ENCODE data around the gene C12orf43. TPM values are rescaled to one million over a fixed set of nuclear protein-coding genes. Genes with fewer than 3 reads are reported as not detected.
"Not testable (repeated sequence)": the region's sequence is repeated elsewhere in the genome, so short reads cannot be mapped to it uniquely, and the experiment has no call there.

The C12orf43 gene, protein sequence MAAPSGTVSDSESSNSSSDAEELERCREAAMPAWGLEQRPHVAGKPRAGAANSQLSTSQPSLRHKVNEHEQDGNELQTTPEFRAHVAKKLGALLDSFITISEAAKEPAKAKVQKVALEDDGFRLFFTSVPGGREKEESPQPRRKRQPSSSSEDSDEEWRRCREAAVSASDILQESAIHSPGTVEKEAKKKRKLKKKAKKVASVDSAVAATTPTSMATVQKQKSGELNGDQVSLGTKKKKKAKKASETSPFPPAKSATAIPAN
- 10 to 100 TPM; 34.9 to 35.2 TPM for total RNA-seq

GRCh38 chr12:121015825-121016766 lies at the start of gene C12orf43:
TSS of gene C12orf43 (minus strand) at chr12:121016487. CDS start at chr12:121016474, 13 bp downstream.
- ChIA-PET CTCF (interaction anchor here (1.1 kb wide), 2 partner anchors 9 to 44 kb away, joined by 3 read pairs; no protein-coding TSS in a partner anchor), POLR2A (interaction anchor here (0.6 to 1.0 kb wide), 3 partner anchors 13 to 725 kb away, joined by 3 to 4 read pairs (median 3); no protein-coding TSS in a partner anchor)

DNA sequence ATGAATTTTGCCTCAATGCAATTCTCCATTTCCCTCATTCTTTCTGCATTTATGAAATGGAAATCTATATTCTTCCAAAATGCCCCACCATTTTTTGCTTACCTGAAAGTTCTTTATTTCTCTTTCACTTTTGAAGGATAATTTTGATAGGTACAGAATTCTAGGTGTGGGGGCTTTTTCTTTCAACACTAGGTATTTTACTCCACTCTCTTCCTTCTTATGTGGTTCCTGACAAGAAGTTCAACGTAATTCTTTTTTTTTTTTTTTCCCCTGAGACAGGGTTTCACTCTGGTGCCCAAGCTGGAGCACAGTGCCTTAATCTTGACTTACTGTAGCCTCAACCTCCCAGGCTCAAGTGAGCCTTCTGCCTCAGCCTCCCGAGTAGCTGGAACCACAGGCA lies 49.1 kb upstream of the C12orf43 start:
- POLR2A ChIA-PET: no interaction called here
- CTCF ChIA-PET: interaction anchor here (0.6 kb wide), 2 partner anchors 44 to 60 kb away, joined by 3 to 4 read pairs; no protein-coding TSS in a partner anchor

- POLR2A ChIA-PET: interaction anchor here (0.5 kb wide), 1 partner anchor 623 kb away, joined by 4 read pairs; no protein-coding TSS in a partner anchor
Measured at GRCh38 chr12:121064586-121064985, 48.3 kb upstream of the C12orf43 start.

GRCh38 chr12:121064116-121064515 lies 47.8 kb upstream of the C12orf43 start:
- POLR2A ChIA-PET: no interaction called here

More at GRCh38 chr12:121064586-121064985, 48.3 kb upstream of the C12orf43 start:
- CTCF ChIA-PET: interaction anchor here (0.7 kb wide), 2 partner anchors 28 to 585 kb away, joined by 3 to 6 read pairs; no protein-coding TSS in a partner anchor

GRCh38 chr12:121062391-121063045 lies 46.2 kb upstream of the C12orf43 start:
- POLR2A ChIA-PET: no interaction called here
- CTCF ChIA-PET: interaction anchor here (1.1 to 3.7 kb wide), 2 partner anchors 34 to 57 kb away, joined by 3 to 23 read pairs; no protein-coding TSS in a partner anchor

More at GRCh38 chr12:121064116-121064515, 47.8 kb upstream of the C12orf43 start:
- CTCF ChIA-PET: interaction anchor here (0.7 kb wide), 2 partner anchors 28 to 585 kb away, joined by 3 to 6 read pairs; no protein-coding TSS in a partner anchor

DNA sequence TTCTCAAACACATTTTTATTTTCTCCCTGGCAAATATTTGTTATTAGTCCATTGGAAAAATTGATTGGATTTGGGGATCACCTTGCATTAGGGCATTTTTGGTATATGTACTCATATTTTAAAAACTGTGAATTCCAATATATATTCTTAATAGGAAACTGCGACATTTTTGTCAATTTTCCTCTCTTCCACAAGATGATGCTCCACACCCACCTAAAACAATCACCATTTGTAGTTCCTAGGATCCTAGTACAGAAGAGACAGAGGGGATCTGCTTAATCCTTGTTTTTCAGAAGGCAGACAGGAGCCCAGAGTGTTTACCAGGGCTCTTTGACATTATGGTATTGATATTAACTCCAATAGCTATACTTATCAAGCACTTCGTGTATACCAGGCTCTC lies 45.5 kb upstream of the C12orf43 start:
- POLR2A ChIA-PET: no interaction called here
- CTCF ChIA-PET: interaction anchor here (1.1 to 3.7 kb wide), 5 partner anchors 28 to 56 kb away, joined by 3 to 23 read pairs (median 4); no protein-coding TSS in a partner anchor

GRCh38 chr12:121060149-121061001 lies 44.1 kb upstream of the C12orf43 start:
- ChIA-PET CTCF (interaction anchor here (0.5 to 3.7 kb wide), 27 partner anchors 9 to 489 kb away, joined by 3 to 23 read pairs (median 4); partner anchors contain the start of genes C12orf43, OASL and P2RX7), POLR2A (interaction anchor here (0.8 to 1.5 kb wide), 2 partner anchors 26 to 55 kb away, joined by 3 read pairs; no protein-coding TSS in a partner anchor)

DNA sequence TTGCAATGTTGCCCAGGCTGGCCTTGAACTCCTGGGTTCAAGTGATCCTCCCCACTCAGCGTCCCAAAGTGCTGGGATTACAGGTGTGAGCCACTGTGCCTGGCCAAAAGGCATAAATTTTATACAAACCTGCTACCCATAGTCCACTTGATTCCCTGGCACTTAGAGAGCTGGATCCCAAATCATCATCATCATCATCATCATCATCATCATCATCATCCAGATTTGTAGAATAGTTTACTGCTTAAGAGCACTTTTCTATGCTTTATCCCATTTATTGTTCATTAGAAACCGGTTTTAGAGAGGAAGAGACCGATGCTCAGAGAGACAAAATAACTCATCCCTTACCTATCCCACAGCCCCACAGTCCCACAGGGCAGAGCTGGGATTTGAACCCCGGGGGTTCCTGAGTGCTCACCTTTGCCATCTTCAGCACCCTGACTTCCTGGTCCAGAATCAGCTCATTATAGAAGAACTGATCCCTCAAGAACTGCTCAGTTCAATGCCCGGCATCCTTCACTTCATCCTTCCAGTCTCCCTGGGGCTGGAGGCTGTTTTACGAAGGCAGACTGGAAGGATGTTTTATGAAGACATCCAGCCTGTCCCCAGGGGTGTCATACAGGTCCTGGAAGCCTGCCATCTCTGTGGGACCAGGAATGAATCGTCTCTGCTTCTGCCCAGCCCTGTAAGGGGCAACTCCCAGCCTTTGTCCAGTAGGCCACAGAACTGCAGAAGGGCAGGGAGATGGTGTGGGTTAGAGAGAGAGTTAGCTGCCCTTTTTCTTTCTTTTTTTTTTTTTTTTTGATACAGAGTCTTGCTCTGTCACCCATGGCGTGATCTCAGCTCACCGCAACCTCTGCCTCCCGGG lies 43.0 kb upstream of the C12orf43 start:
- POLR2A ChIA-PET: interaction anchor here (0.6 to 0.8 kb wide), 2 partner anchors 54 to 349 kb away, joined by 3 read pairs; no protein-coding TSS in a partner anchor
- CTCF ChIA-PET: interaction anchor here (0.5 to 3.7 kb wide), 19 partner anchors 13 to 411 kb away, joined by 3 to 23 read pairs (median 4); partner anchors contain the start of genes OASL and P2RX7

- ChIA-PET CTCF (interaction anchor here (1.4 to 2.6 kb wide), 2 partner anchors 53 to 56 kb away, joined by 5 to 17 read pairs; no protein-coding TSS in a partner anchor), POLR2A (interaction anchor here (0.6 kb wide), 1 partner anchor 302 kb away, joined by 3 read pairs; no protein-coding TSS in a partner anchor)
Measured at GRCh38 chr12:121057794-121058193, 41.5 kb upstream of the C12orf43 start.

GRCh38 chr12:121053706-121054105 lies 37.4 kb upstream of the C12orf43 start:
- ChIA-PET CTCF (no interaction called here), POLR2A (no interaction called here)

DNA sequence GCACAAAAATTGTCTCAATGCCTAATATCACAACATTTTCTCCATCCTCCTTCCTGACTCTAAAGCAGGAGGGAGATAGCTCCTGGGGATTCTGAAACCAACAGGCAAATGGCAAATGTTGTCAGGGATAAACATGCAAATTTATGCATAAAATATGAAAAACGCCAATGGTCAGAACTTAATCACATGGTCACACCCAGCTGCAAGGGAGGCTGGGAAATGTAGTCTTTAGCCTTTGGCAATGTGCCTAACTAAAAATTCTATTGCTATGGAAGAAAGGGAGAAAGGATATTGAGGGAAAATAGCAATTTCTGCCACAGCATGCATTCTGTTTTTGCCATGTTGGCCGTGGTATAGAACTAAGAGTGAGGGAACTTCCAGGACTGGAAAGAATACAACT lies 34.4 kb upstream of the C12orf43 start:
- CTCF ChIA-PET: interaction anchor here (0.6 to 1.5 kb wide), 3 partner anchors 16 to 45 kb away, joined by 3 to 6 read pairs (median 3); no protein-coding TSS in a partner anchor
- POLR2A ChIA-PET: no interaction called here

DNA sequence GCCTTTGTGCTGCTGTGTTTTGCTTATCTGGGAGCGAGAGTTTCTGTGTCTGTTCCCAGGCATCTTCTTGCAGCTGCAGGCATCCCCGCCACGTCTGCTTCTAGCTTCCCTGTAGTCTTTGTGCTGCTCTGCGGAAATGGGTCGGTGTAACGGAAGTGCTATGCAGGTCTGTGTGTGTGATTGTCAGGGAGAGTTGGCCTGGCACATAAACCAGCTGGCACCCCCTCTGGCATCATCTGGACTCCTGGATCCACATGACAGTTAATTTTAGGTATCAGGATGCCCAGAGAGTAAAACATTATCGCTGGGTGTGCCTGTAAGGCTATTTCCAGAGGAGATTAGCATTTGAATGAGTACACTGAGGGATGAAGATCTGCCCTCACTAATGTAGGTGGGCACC lies 32.2 kb upstream of the C12orf43 start:
- POLR2A ChIA-PET: interaction anchor here (0.6 kb wide), 1 partner anchor 135 kb away, joined by 5 read pairs; no protein-coding TSS in a partner anchor
- CTCF ChIA-PET: interaction anchor here (0.6 to 1.2 kb wide), 3 partner anchors 19 to 399 kb away, joined by 3 to 4 read pairs (median 3); no protein-coding TSS in a partner anchor

- POLR2A ChIA-PET: not testable (repeated sequence)
- CTCF ChIA-PET: interaction anchor here (1.9 kb wide), 1 partner anchor 13 kb away, joined by 5 read pairs; no protein-coding TSS in a partner anchor
Measured at GRCh38 chr12:121047400-121047799, 31.1 kb upstream of the C12orf43 start.

- POLR2A ChIA-PET: no interaction called here
- CTCF ChIA-PET: no interaction called here
Measured at GRCh38 chr12:121043067-121043466, 26.8 kb upstream of the C12orf43 start.

- CTCF ChIA-PET: interaction anchor here (1.0 to 3.2 kb wide), 2 partner anchors 20 to 34 kb away, joined by 4 to 17 read pairs; no protein-coding TSS in a partner anchor
- POLR2A ChIA-PET: no interaction called here
Measured at GRCh38 chr12:121038861-121039668, 22.8 kb upstream of the C12orf43 start, which contains the start of gene OASL. TSS of gene OASL (minus strand) at chr12:121039246. CDS start at chr12:121038971, 275 bp downstream.
